GM23338 (cell line): ENCODE measurements around the gene WDHD1.

Experiments
- EZH2 ChIP-seq: fragments of 200-600 bp; sonication (generic); IDR thresholded peaks from one replicate; pipeline ENCODE4 v1.8.0; 2017; ENCODE audit warnings: antibody characterized with exemption, mild to moderate bottlenecking, low read depth; ENCODE audit not compliant: unreplicated experiment
- EZH2phosphoT487 ChIP-seq: fragments of 200-600 bp; sonication (generic); IDR thresholded peaks from one replicate; pipeline ENCODE4 v1.8.1; 2018; ENCODE audit warnings: antibody characterized with exemption; ENCODE audit not compliant: unreplicated experiment
- TF ChIP-seq, protein P1 (sequence below), 2 experiments: fragments of 200-600 bp in 1 of 2; sonication (generic) in 1 of 2; conservative IDR thresholded peaks; 2 replicates each; pipeline versions ENCODE4 v1.5.1 to v1.6.1; 2016 to 2017; ENCODE audit warnings: antibody characterized with exemption in 2 of 2, low read depth in 2 of 2, mild to moderate bottlenecking in 2 of 2, moderate library complexity in 1 of 2
- TF ChIP-seq, protein P2 (sequence below): IDR thresholded peaks from one replicate; pipeline ENCODE4 v1.6.1; 2018; ENCODE audit warnings: antibody characterized with exemption; ENCODE audit not compliant: unreplicated experiment

DNA sequence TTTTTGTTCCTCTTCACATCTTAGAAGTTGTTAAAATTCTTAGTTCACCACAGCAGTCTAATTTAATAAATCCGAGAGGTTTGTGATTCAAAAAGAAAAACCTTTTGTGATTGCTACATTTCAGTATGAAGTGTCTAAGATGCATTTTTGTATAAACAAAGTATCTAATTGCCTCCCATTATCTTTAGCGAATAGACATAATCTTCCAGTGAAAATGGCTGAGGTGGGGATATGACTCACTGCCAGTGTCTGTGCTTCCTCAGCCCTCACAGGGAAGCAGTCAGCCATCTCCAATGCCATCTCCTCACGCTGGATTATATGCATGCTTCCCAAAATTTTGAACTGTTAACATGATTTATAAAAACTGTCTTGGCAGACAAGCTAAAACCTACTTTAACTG, 131.9 kb downstream of the WDHD1 start:
- TF ChIP-seq, protein P1, sequence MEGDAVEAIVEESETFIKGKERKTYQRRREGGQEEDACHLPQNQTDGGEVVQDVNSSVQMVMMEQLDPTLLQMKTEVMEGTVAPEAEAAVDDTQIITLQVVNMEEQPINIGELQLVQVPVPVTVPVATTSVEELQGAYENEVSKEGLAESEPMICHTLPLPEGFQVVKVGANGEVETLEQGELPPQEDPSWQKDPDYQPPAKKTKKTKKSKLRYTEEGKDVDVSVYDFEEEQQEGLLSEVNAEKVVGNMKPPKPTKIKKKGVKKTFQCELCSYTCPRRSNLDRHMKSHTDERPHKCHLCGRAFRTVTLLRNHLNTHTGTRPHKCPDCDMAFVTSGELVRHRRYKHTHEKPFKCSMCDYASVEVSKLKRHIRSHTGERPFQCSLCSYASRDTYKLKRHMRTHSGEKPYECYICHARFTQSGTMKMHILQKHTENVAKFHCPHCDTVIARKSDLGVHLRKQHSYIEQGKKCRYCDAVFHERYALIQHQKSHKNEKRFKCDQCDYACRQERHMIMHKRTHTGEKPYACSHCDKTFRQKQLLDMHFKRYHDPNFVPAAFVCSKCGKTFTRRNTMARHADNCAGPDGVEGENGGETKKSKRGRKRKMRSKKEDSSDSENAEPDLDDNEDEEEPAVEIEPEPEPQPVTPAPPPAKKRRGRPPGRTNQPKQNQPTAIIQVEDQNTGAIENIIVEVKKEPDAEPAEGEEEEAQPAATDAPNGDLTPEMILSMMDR (conservative IDR thresholded peaks at IDR 0.05; ENCODE audit: low read depth in 2 of 2): no peak
- TF ChIP-seq EZH2 (no peak), EZH2phosphoT487 (no peak)
- TF ChIP-seq, protein P2, sequence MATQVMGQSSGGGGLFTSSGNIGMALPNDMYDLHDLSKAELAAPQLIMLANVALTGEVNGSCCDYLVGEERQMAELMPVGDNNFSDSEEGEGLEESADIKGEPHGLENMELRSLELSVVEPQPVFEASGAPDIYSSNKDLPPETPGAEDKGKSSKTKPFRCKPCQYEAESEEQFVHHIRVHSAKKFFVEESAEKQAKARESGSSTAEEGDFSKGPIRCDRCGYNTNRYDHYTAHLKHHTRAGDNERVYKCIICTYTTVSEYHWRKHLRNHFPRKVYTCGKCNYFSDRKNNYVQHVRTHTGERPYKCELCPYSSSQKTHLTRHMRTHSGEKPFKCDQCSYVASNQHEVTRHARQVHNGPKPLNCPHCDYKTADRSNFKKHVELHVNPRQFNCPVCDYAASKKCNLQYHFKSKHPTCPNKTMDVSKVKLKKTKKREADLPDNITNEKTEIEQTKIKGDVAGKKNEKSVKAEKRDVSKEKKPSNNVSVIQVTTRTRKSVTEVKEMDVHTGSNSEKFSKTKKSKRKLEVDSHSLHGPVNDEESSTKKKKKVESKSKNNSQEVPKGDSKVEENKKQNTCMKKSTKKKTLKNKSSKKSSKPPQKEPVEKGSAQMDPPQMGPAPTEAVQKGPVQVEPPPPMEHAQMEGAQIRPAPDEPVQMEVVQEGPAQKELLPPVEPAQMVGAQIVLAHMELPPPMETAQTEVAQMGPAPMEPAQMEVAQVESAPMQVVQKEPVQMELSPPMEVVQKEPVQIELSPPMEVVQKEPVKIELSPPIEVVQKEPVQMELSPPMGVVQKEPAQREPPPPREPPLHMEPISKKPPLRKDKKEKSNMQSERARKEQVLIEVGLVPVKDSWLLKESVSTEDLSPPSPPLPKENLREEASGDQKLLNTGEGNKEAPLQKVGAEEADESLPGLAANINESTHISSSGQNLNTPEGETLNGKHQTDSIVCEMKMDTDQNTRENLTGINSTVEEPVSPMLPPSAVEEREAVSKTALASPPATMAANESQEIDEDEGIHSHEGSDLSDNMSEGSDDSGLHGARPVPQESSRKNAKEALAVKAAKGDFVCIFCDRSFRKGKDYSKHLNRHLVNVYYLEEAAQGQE: no peak
